ENCODE results near the gene DLG4. TPM values are rescaled to one million over a fixed set of nuclear protein-coding genes. Genes with fewer than 3 reads are reported as not detected.

Gene DLG4
- total RNA-seq, 1 experiment from 2014 or later, result 59.7 TPM

GRCh38 chr17:7243453-7243729 lies 23.8 kb upstream of the DLG4 start:
- POLR2A ChIA-PET, result interaction anchor here (1.0 to 2.3 kb wide), 6 partner anchors 8 to 38 kb away, joined by 3 to 8 read pairs (median 6); partner anchors contain the start of genes ACADVL, CTDNEP1, DLG4 and DVL2
- peak overlapping the region; percentile 96 for H3K27ac Mint-ChIP-seq
- H3K27me3 Mint-ChIP-seq (ENCODE audit: low read depth), result no peaks in the 10 kb centered on the region
- peaks cover 33% of the 10 kb centered on the region for H3K36me3 Mint-ChIP-seq
- no peak for ATAC-seq
- CTCF ChIA-PET, result interaction anchor here (0.7 to 3.4 kb wide), 6 partner anchors 23 to 197 kb away, joined by 3 to 21 read pairs (median 8); partner anchors contain the start of genes ACADVL, DLG4 and SLC2A4
- TF ChIP-seq MXD4 (CRISPR knock-in tag; IDR thresholded peaks at IDR 0.05; ENCODE audit: borderline replicate concordance), result no peak
- TF ChIP-seq JUN (CRISPR knock-in tag; IDR thresholded peaks at IDR 0.05), result no peak
- no peak for TF ChIP-seq ZMAT4 (CRISPR knock-in tag; IDR thresholded peaks at IDR 0.05)
- TF ChIP-seq HMGXB4 (CRISPR knock-in tag; IDR thresholded peaks at IDR 0.05), result no peak
- no peak for TF ChIP-seq CREB1 (CRISPR knock-in tag; IDR thresholded peaks at IDR 0.05)
- TF ChIP-seq GRHL2 (CRISPR knock-in tag; IDR thresholded peaks at IDR 0.05; ENCODE audit: insufficient replicate concordance, severe bottlenecking), result no peak
- DNase-seq (ENCODE audit: low spot score), result no peak
- H3K4me1 Mint-ChIP-seq, result peaks cover 33% of the 10 kb centered on the region
- no peaks in the 10 kb centered on the region for H3K9me3 Mint-ChIP-seq
- H3K4me3 Mint-ChIP-seq, result peak overlapping the region; percentile 90

- DNase-seq (ENCODE audit: low spot score), result peak; percentile 96
- peak; percentile 82 for TF ChIP-seq ZNF425 (CRISPR knock-in tag; conservative IDR thresholded peaks at IDR 0.05)
- no peak for TF ChIP-seq ZNF138 (CRISPR knock-in tag; conservative IDR thresholded peaks at IDR 0.05)
- TF ChIP-seq HMGXB4 (CRISPR knock-in tag; IDR thresholded peaks at IDR 0.05), result no peak
- no peak for TF ChIP-seq ZNF317 (CRISPR knock-in tag; IDR thresholded peaks at IDR 0.05; ENCODE audit: borderline replicate concordance, low read depth)
- peak; percentile 52; the same call in 1 of the 2 replicates for TF ChIP-seq TP53 (CRISPR knock-in tag; IDR thresholded peaks at IDR 0.05)
- no peak for TF ChIP-seq ZNF121 (CRISPR knock-in tag; IDR thresholded peaks at IDR 0.05)
- 0 out of 2 replicates have a peak, but pooled peaks have one; percentile 33 for TF ChIP-seq TEAD1 (CRISPR knock-in tag; IDR thresholded peaks at IDR 0.05)
- peak; percentile 68 for TF ChIP-seq MAX (CRISPR knock-in tag; IDR thresholded peaks at IDR 0.05)
- TF ChIP-seq MLX (CRISPR knock-in tag; IDR thresholded peaks at IDR 0.05), result no peak
- TF ChIP-seq JUN (CRISPR knock-in tag; IDR thresholded peaks at IDR 0.05), result peak; percentile 47; the same call in 1 of the 2 replicates
- no peak for TF ChIP-seq ZNF232 (CRISPR knock-in tag; IDR thresholded peaks at IDR 0.05)
- no peak for TF ChIP-seq PRDM15 (CRISPR knock-in tag; IDR thresholded peaks at IDR 0.05)
- TF ChIP-seq EMX1 (CRISPR knock-in tag; IDR thresholded peaks at IDR 0.05), result peak; percentile 84; the same call in 1 of the 2 replicates
- no peak for TF ChIP-seq SOX15 (CRISPR knock-in tag; IDR thresholded peaks at IDR 0.05)
- TF ChIP-seq MYBL2 (CRISPR knock-in tag; IDR thresholded peaks at IDR 0.05), result 0 out of 2 replicates have a peak, but pooled peaks have one; percentile 28
- TF ChIP-seq SMAD3 (CRISPR knock-in tag; IDR thresholded peaks at IDR 0.05; ENCODE audit: borderline replicate concordance), result peak; percentile 52; the same call in 1 of the 2 replicates
- TF ChIP-seq ZNF219 (CRISPR knock-in tag; IDR thresholded peaks at IDR 0.05; ENCODE audit: borderline replicate concordance), result no peak
- 0 out of 2 replicates have a peak, but pooled peaks have one; percentile 15 for TF ChIP-seq ETV6 (CRISPR knock-in tag; IDR thresholded peaks at IDR 0.05)
- TF ChIP-seq FOXJ3 (CRISPR knock-in tag; IDR thresholded peaks at IDR 0.05; ENCODE audit: borderline replicate concordance), result no peak
Measured at GRCh38 chr17:7242717-7243452, 23.2 kb upstream of the DLG4 start.

More at GRCh38 chr17:7242717-7243452, 23.2 kb upstream of the DLG4 start:
- peak; percentile 14 for ATAC-seq
- CTCF ChIA-PET, result interaction anchor here (0.5 to 3.4 kb wide), 11 partner anchors 23 to 309 kb away, joined by 3 to 21 read pairs (median 5); partner anchors contain the start of genes ACADVL, DLG4, NEURL4 and SLC2A4
- Mint-ChIP-seq H3K4me3 (peak overlapping the region; percentile 90), H3K27ac (peak overlapping the region; percentile 99), H3K9me3 (no peaks in the 10 kb centered on the region), H3K36me3 (peaks cover 33% of the 10 kb centered on the region), H3K27me3 (ENCODE audit: low read depth) (no peaks in the 10 kb centered on the region), H3K4me1 (peaks cover 33% of the 10 kb centered on the region)
- POLR2A ChIA-PET, result interaction anchor here (0.9 to 2.3 kb wide), 8 partner anchors 9 to 51 kb away, joined by 3 to 8 read pairs (median 4); partner anchors contain the start of genes ACADVL, CTDNEP1, DLG4 and ELP5
